SU-DHL-6 (cell line): Measurements from ENCODE around the gene EMILIN2.
"Not testable (repeated sequence)": the region's sequence is repeated elsewhere in the genome, so short reads cannot be mapped to it uniquely, and the experiment has no call there.

Source experiments
- H2AFZ ChIP-seq: fragments of 200-600 bp; sonication (generic); 2 replicates; pipeline ENCODE4 v1.6.1; 2014; ENCODE audit warnings: low read depth, mild to moderate bottlenecking, moderate library complexity, mixed read lengths, antibody characterized with exemption, low read length; ENCODE audit not compliant: severe bottlenecking
- H3F3A ChIP-seq: fragments of 200-600 bp; shearing (Covaris generic); 2 replicates; pipeline ENCODE4 v1.6.0; 2016; ENCODE audit warnings: antibody characterized with exemption, mild to moderate bottlenecking; ENCODE audit not compliant: insufficient read depth
- H3K27ac ChIP-seq: fragments of 200-600 bp; sonication (generic); 2 replicates; pipeline ENCODE4 v1.5.1; 2016; ENCODE audit warnings: low read depth, mild to moderate bottlenecking, low read length, moderate library complexity, mixed read lengths
- H3K27me3 ChIP-seq: fragments of 200-600 bp; sonication (generic), shearing (Covaris generic); 2 replicates; pipeline ENCODE4 v1.6.0; 2014; ENCODE audit warnings: mild to moderate bottlenecking, low read length
- H3K36me3 ChIP-seq: fragments of 200-600 bp; sonication (generic); 2 replicates; pipeline ENCODE4 v1.6.1; 2014; ENCODE audit warnings: mild to moderate bottlenecking, low read length, mixed read lengths
- H3K4me2 ChIP-seq: fragments of 300-600, 200-600 bp; shearing (Covaris generic), sonication (generic); 2 replicates; pipeline ENCODE4 v1.6.0; 2014; ENCODE audit warnings: low read length, low read depth, mild to moderate bottlenecking; ENCODE audit not compliant: poor library complexity, severe bottlenecking
- H3K4me3 ChIP-seq: fragments of 200-600 bp; sonication (generic); 2 replicates; pipeline ENCODE4 v1.5.1; 2014; ENCODE audit warnings: antibody characterized with exemption, low read length, mild to moderate bottlenecking, mixed read lengths; ENCODE audit not compliant: insufficient read depth, poor library complexity, severe bottlenecking
- H3K79me2 ChIP-seq: fragments of 200-600 bp; sonication (generic); 2 replicates; pipeline ENCODE4 v1.6.1; 2014; ENCODE audit warnings: mild to moderate bottlenecking, low read length, moderate library complexity; ENCODE audit not compliant: insufficient read depth
- H3K9ac ChIP-seq: fragments of 200-600 bp; sonication (generic); 2 replicates; pipeline ENCODE4 v1.7.0; 2014; ENCODE audit warnings: mild to moderate bottlenecking, low read length
- H3K9me2 ChIP-seq: fragments of 200-600 bp; sonication (generic); replicated peaks from 2 replicates; pipeline ENCODE4 v1.6.1; 2014; ENCODE audit warnings: low read length; ENCODE audit not compliant: insufficient read depth
- H3K9me3 ChIP-seq: fragments of 200-600 bp; sonication (generic); 2 replicates; pipeline ENCODE4 v1.6.1; 2014; ENCODE audit warnings: low read length, mixed read lengths; ENCODE audit not compliant: insufficient read depth
- H4K20me1 ChIP-seq: fragments of 200-600 bp; sonication (generic); 2 replicates; pipeline ENCODE4 v1.6.1; 2014; ENCODE audit warnings: low read depth, mild to moderate bottlenecking, antibody characterized with exemption, low read length, moderate library complexity, mixed read lengths
- EZH2phosphoT487 ChIP-seq: fragments of 200-600 bp; sonication (generic), shearing (Covaris generic); conservative IDR thresholded peaks from 2 replicates; pipeline ENCODE4 v1.6.1; 2018; ENCODE audit warnings: mild to moderate bottlenecking, antibody characterized with exemption, low read length, moderate library complexity, mixed read lengths
- TF ChIP-seq, protein P1 (sequence below): fragments of 200-600 bp; sonication (generic); IDR thresholded peaks from one replicate; pipeline ENCODE4 v1.5.1; 2017; ENCODE audit warnings: antibody characterized with exemption, mild to moderate bottlenecking, low read length, moderate library complexity; ENCODE audit not compliant: insufficient read depth, poor library complexity, severe bottlenecking

The EMILIN2 gene

DNA sequence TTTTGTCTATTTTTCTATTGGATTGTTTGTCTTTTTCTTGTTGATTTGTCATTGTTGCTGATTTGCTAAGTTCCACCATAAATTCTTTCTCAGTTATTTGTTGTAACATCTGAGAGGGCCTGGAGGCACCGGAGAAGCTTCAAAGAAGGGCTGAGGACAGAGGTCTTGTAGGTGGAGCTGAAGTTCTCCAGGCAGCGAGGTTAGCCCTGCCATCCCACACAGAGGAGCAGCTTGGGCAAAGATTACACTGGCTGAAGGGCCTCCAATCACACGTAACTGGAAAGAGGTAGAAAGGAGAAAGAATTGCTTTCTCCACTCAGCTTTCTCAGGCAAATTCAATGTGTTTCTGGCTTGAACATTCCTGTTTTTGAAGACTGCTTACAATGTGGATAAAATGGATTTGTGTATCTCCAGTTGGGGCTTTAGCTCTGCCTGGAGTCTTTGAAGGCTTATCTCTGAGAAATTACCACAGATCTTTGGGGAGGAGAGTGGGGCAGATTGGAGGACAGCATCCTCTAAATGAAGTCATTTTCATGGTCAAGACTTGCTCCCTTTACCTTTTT, 21.1 kb upstream of the EMILIN2 start:
- Histone ChIP-seq H3F3A (no peaks in the 10 kb centered on the region), H3K27ac (no peak overlapping the region), H3K79me2 (no peaks in the 10 kb centered on the region), H2AFZ (no peak overlapping the region), H3K9me2 (no peaks in the 10 kb centered on the region), H4K20me1 (no peaks in the 10 kb centered on the region), H3K27me3 (no peaks in the 10 kb centered on the region), H3K9ac (no peak overlapping the region), H3K4me2 (no peak overlapping the region), H3K36me3 (no peaks in the 10 kb centered on the region), H3K9me3 (no peaks in the 10 kb centered on the region), H3K4me3 (no peak overlapping the region)
- TF ChIP-seq, protein P1, sequence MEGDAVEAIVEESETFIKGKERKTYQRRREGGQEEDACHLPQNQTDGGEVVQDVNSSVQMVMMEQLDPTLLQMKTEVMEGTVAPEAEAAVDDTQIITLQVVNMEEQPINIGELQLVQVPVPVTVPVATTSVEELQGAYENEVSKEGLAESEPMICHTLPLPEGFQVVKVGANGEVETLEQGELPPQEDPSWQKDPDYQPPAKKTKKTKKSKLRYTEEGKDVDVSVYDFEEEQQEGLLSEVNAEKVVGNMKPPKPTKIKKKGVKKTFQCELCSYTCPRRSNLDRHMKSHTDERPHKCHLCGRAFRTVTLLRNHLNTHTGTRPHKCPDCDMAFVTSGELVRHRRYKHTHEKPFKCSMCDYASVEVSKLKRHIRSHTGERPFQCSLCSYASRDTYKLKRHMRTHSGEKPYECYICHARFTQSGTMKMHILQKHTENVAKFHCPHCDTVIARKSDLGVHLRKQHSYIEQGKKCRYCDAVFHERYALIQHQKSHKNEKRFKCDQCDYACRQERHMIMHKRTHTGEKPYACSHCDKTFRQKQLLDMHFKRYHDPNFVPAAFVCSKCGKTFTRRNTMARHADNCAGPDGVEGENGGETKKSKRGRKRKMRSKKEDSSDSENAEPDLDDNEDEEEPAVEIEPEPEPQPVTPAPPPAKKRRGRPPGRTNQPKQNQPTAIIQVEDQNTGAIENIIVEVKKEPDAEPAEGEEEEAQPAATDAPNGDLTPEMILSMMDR = no peak
- TF ChIP-seq EZH2phosphoT487 = no peak

DNA sequence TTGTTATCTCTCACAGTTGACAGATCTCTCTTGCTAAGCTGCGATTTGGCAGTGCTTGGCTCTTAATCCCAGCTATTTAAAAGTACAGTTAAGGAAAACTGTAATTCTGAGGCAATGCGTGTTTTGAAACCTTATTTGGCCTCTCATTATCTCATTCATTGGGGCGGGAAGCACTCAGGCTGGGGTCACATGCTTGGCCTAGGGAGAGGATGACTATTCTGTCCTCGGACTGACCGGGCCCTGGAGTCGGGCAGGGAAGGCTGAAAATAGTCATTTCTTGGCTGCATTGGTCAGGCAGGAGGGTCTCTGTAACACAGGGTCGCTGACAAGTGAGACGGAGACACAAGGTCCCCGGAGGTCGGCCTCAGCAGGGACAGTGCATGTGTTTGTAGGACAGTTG, 20.2 kb upstream of the EMILIN2 start:
- Histone ChIP-seq H3K27me3 (no peaks in the 10 kb centered on the region), H2AFZ (no peak overlapping the region), H4K20me1 (no peaks in the 10 kb centered on the region), H3K4me2 (no peak overlapping the region), H3K4me3 (no peak overlapping the region), H3K9ac (no peak overlapping the region), H3K9me2 (no peaks in the 10 kb centered on the region), H3K27ac (no peak overlapping the region), H3K9me3 (no peaks in the 10 kb centered on the region), H3F3A (no peaks in the 10 kb centered on the region), H3K36me3 (no peaks in the 10 kb centered on the region), H3K79me2 (no peaks in the 10 kb centered on the region)
- TF ChIP-seq, protein P1 = no peak
- no peak for TF ChIP-seq EZH2phosphoT487

DNA sequence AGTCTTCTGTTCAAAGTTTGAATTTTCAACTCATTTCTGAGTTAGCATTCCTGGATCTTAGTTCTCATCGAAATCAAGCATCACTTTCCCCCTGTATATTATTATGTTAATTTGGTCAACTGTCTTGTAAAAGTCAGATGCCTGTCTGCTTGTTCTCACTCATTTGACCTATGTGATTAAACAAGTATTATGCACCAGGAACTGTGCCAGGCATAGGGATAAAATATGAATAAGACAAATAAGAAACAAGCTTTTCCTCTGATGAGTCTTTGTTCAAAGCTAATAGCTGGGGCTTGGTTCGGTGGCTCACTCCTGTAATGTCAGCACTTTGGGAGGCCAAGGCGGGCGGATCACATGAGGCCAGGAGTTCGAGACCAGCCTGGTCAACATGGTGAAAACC, 19.7 kb upstream of the EMILIN2 start:
- H3K27ac ChIP-seq = no peak overlapping the region
- H3K27me3 ChIP-seq = no peaks in the 10 kb centered on the region
- H3K9me3 ChIP-seq = no peaks in the 10 kb centered on the region
- H2AFZ ChIP-seq = no peak overlapping the region
- no peaks in the 10 kb centered on the region for H3F3A ChIP-seq
- no peaks in the 10 kb centered on the region for H3K9me2 ChIP-seq
- no peaks in the 10 kb centered on the region for H3K79me2 ChIP-seq
- no peak overlapping the region for H3K9ac ChIP-seq
- no peak for TF ChIP-seq EZH2phosphoT487
- TF ChIP-seq, protein P1 = no peak
- H3K36me3 ChIP-seq = no peaks in the 10 kb centered on the region
- no peak overlapping the region for H3K4me3 ChIP-seq
- no peak overlapping the region for H3K4me2 ChIP-seq
- H4K20me1 ChIP-seq = no peaks in the 10 kb centered on the region

DNA sequence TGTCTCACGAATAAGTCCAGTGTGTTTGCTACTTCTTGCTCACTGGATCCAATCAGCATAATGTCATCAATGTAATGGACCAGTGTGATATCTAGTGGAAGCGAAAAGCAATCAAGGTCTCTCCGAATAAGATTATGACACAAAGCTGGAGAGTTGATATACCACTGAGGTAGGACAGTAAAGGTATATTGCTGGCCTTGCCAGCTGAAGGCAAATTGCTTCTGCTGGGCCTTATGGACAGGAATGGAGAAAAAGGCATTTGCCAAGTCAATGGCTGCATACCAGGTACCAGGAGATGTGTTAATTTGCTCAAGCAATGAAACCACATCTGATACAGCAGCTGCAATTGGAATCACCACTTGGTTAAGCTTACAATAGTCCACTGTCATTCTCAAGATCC, 10.7 kb upstream of the EMILIN2 start:
- H3K4me2 ChIP-seq, H3K79me2 ChIP-seq: not testable (repeated sequence)

DNA sequence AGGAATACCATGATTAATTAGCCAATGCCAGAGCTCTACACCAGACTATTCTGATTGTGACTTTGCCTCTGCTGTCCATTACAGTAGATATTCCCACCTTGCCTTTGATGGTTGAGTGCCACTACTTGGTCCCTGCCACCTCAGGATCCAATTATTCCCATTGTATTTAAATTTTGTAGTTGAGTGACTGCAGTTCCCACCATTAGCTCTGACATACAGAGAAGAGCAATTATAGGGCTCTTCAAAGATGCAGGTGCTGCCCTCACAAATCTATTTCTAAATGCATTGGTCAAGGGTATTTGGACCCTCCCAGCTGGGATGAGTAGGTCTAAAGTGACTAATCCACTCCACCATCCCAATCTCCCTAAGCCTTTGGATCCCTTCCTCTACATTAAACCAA, 9.5 kb upstream of the EMILIN2 start:
- H3K27me3 ChIP-seq, H2AFZ ChIP-seq, H4K20me1 ChIP-seq, H3K27ac ChIP-seq, H3K4me3 ChIP-seq, H3K9me3 ChIP-seq, H3K36me3 ChIP-seq, H3K9ac ChIP-seq, H3K79me2 ChIP-seq, H3K4me2 ChIP-seq, H3K9me2 ChIP-seq, H3F3A ChIP-seq: not testable (repeated sequence)

More for the DNA sequence above, 10.7 kb upstream of the EMILIN2 start:
- not testable (repeated sequence) for H3K27ac ChIP-seq, H3K9me2 ChIP-seq, H3K9ac ChIP-seq, H3K36me3 ChIP-seq, H3F3A ChIP-seq, H3K4me3 ChIP-seq, H3K9me3 ChIP-seq, H4K20me1 ChIP-seq, H2AFZ ChIP-seq, H3K27me3 ChIP-seq
